ENCODE data around the gene PLXNA4.
A peak's percentile ranks its signal among the peaks of the same experiment; 100 is the strongest.

PLXNA4 gene

GRCh38 chr7:132577206-132578049 is 1.2 kb upstream of the PLXNA4 start:
- DNase-seq (ENCODE audit: low read depth) = peak; percentile 44
- H3K4me3 ChIP-seq (ENCODE audit: low read depth, low read length) = no peak overlapping the region
- no peak for TF ChIP-seq POLR2A (IDR thresholded peaks at IDR 0.05; ENCODE audit: extremely low read depth, insufficient read length)
- TF ChIP-seq MYC (IDR thresholded peaks at IDR 0.05; ENCODE audit: low read depth, low read length) = no peak

GRCh38 chr7:132576721-132577085 is 433 bp upstream of the PLXNA4 start:
- no peak overlapping the region for H3K4me3 ChIP-seq (ENCODE audit: low read depth, low read length)

DNA sequence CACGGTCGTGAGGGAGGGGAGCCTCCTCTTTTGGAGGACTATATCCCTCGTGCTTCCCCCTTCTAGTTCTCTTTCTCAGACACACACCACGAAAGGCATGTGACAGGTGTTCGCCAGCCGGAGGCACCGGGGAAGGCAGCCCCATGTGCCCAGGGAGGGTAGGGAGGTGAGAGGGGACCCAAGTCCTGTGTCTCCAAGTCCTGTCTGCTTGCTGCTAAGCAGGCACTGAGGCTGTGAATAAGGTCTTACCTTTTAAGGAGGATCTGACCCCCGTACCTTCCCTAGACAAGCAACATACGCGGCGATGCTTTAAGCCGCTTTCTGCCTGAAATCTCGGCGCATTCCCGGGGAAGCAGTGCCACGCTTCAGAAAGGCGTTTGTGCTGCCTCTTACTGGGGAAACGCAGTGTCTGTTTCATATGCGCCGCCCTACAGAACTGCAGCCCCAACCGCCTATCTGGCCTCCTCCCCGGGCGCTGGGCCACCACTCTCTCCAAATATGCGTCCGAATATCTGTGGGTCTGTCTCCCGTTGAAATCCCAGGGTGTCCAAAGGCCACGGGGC is 770 bp downstream of the PLXNA4 start:
- TF ChIP-seq, protein P1, sequence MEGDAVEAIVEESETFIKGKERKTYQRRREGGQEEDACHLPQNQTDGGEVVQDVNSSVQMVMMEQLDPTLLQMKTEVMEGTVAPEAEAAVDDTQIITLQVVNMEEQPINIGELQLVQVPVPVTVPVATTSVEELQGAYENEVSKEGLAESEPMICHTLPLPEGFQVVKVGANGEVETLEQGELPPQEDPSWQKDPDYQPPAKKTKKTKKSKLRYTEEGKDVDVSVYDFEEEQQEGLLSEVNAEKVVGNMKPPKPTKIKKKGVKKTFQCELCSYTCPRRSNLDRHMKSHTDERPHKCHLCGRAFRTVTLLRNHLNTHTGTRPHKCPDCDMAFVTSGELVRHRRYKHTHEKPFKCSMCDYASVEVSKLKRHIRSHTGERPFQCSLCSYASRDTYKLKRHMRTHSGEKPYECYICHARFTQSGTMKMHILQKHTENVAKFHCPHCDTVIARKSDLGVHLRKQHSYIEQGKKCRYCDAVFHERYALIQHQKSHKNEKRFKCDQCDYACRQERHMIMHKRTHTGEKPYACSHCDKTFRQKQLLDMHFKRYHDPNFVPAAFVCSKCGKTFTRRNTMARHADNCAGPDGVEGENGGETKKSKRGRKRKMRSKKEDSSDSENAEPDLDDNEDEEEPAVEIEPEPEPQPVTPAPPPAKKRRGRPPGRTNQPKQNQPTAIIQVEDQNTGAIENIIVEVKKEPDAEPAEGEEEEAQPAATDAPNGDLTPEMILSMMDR (IDR thresholded peaks at IDR 0.05; ENCODE audit: low read depth, low read length) = no peak
- no peak for TF ChIP-seq MYC (IDR thresholded peaks at IDR 0.05; ENCODE audit: low read depth, low read length)
- TF ChIP-seq POLR2A (IDR thresholded peaks at IDR 0.05; ENCODE audit: extremely low read depth, insufficient read length) = no peak
- TF ChIP-seq, protein P2, sequence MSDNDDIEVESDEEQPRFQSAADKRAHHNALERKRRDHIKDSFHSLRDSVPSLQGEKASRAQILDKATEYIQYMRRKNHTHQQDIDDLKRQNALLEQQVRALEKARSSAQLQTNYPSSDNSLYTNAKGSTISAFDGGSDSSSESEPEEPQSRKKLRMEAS (IDR thresholded peaks at IDR 0.05; ENCODE audit: low read depth, low read length) = no peak
- no peak overlapping the region for H3K4me3 ChIP-seq (ENCODE audit: low read depth, low read length)
- peak; percentile 20 for DNase-seq (ENCODE audit: low read depth)

More at GRCh38 chr7:132576721-132577085, 433 bp upstream of the PLXNA4 start:
- DNase-seq (ENCODE audit: low read depth) = no peak
- TF ChIP-seq, protein P2 (IDR thresholded peaks at IDR 0.05; ENCODE audit: low read depth, low read length) = no peak
- TF ChIP-seq, protein P1 (IDR thresholded peaks at IDR 0.05; ENCODE audit: low read depth, low read length) = no peak
- TF ChIP-seq MYC (IDR thresholded peaks at IDR 0.05; ENCODE audit: low read depth, low read length) = no peak
- TF ChIP-seq POLR2A (IDR thresholded peaks at IDR 0.05; ENCODE audit: extremely low read depth, insufficient read length) = no peak

- no peak for DNase-seq (ENCODE audit: low read depth)
- TF ChIP-seq, protein P2 (IDR thresholded peaks at IDR 0.05; ENCODE audit: low read depth, low read length) = no peak
- TF ChIP-seq POLR2A (IDR thresholded peaks at IDR 0.05; ENCODE audit: extremely low read depth, insufficient read length) (no peak), MYC (IDR thresholded peaks at IDR 0.05; ENCODE audit: low read depth, low read length) (no peak)
- TF ChIP-seq, protein P1 (IDR thresholded peaks at IDR 0.05; ENCODE audit: low read depth, low read length) = no peak
- no peak overlapping the region for H3K4me3 ChIP-seq (ENCODE audit: low read depth, low read length)
Observed at GRCh38 chr7:132574223-132574622, 2.0 kb downstream of the PLXNA4 start.

GRCh38 chr7:132573251-132573955 is 2.9 kb downstream of the PLXNA4 start:
- DNase-seq (ENCODE audit: low read depth) = no peak
- TF ChIP-seq MYC (IDR thresholded peaks at IDR 0.05; ENCODE audit: low read depth, low read length) (no peak), POLR2A (IDR thresholded peaks at IDR 0.05; ENCODE audit: extremely low read depth, insufficient read length) (no peak)
- TF ChIP-seq, protein P2 (IDR thresholded peaks at IDR 0.05; ENCODE audit: low read depth, low read length) = no peak
- TF ChIP-seq, protein P1 (IDR thresholded peaks at IDR 0.05; ENCODE audit: low read depth, low read length) = no peak
- H3K4me3 ChIP-seq (ENCODE audit: low read depth, low read length) = no peak overlapping the region

DNA sequence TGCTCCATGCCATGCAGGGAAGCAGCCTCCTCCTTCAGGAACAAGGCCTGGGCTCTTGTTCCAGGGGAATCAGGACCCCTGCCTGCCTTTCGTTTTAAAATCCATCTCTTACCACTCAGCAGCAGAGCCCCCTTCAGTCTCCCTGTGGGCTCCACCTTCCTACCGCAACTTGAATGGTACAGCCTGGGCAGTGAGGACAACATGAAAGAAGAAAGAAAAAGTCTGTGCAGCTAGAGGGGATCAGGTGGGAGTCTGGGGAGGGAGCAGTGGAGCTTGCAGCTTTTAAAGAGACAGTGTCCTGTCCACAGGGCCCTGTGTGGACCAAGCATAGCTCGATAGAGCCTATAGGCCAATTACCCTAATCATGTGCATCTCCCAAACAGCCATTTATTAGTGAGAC is 3.7 kb downstream of the PLXNA4 start:
- DNase-seq (ENCODE audit: low read depth) = no peak
- TF ChIP-seq, protein P2 (IDR thresholded peaks at IDR 0.05; ENCODE audit: low read depth, low read length) = no peak
- TF ChIP-seq MYC (IDR thresholded peaks at IDR 0.05; ENCODE audit: low read depth, low read length) = no peak
- TF ChIP-seq POLR2A (IDR thresholded peaks at IDR 0.05; ENCODE audit: extremely low read depth, insufficient read length) = no peak
- TF ChIP-seq, protein P1 (IDR thresholded peaks at IDR 0.05; ENCODE audit: low read depth, low read length) = no peak
- H3K4me3 ChIP-seq (ENCODE audit: low read depth, low read length) = no peak overlapping the region
